GM18499 (cell line): ENCODE data around the gene ALPP.
"Not testable (repeated sequence)": the region's sequence is repeated elsewhere in the genome, so short reads cannot be mapped to it uniquely, and the experiment has no call there.

ENCODE experiments used
- ATAC-seq: cut with Tn5 transposase; IDR thresholded peaks from one replicate; pipeline ENCODE4 v1.9.1; 2021; ENCODE audit warnings: moderate number of reproducible peaks; ENCODE audit not compliant: insufficient read depth, unreplicated experiment

The ALPP gene

GRCh38 chr2:232418466-232419244, 40.1 kb downstream of the ALPP start:
- ATAC-seq = no peak

GRCh38 chr2:232419245-232420072, 40.9 kb downstream of the ALPP start:
- ATAC-seq = no peak

GRCh38 chr2:232420073-232420454, 41.5 kb downstream of the ALPP start:
- no peak for ATAC-seq

DNA sequence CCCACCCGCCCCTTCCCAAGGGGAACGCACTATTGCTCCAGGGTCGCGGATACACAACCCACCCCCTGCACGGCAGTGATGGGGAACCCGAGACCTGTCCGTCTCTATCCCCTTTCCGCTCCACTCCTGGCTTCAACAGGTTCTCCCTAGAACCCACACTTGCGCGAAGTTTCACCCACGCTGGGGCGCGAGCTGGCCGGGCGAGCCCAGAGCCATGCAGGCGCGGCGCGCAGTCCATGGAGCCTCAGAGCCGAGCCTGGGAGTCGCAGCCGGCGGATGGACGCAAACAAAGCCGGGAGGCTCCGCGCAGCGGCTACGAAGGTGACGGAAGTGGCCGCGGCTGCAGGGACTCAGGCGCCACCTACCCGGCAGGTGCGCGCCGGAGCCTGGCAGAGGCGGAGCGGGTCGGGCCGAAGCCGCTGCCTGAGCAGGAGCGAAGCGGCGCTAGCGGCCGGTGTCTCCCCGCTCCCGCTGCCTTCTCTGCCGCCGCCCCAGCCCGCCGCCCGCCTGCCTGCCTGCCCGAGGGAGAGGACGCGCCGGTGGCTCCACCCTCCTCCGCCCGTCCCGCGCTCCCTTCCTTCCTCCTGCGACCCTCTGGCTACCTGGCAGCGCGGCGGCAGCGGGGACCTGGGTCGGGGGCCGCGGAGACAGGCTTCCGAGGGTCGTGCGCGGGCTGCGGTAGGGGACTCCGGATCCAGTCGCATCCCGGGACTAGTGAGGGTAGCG, 42.1 kb downstream of the ALPP start:
- ATAC-seq = no peak

- no peak for ATAC-seq
Measured at GRCh38 chr2:232421189-232421785, 42.7 kb downstream of the ALPP start.

DNA sequence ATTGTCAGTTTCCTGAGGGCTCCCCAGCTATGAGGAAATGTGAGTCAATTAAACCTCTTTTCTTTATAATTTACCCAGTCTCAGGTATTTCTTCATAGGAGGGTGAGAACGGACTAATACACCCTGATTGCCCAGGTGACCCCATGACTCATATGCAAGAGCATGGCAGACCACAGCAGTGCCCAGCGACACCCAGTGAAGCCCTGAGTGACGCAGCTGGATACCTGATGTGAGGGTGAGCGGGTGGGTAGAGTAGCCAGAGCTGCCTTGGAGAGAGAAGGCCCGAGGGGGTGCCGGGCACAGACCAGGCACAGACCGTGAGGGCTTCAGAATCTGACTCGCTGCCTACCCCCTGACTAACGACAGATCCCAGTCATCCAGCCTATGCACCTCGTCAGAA, 43.5 kb downstream of the ALPP start:
- no peak for ATAC-seq

- not testable (repeated sequence) for ATAC-seq
Measured at GRCh38 chr2:232422996-232423395, 44.4 kb downstream of the ALPP start.

- ATAC-seq = not testable (repeated sequence)
Measured at GRCh38 chr2:232423407-232423806, 44.9 kb downstream of the ALPP start.

GRCh38 chr2:232431705-232432590, 53.4 kb downstream of the ALPP start:
- no peak for ATAC-seq
